ENCODE measurements around the gene PHLPP2.

DNA sequence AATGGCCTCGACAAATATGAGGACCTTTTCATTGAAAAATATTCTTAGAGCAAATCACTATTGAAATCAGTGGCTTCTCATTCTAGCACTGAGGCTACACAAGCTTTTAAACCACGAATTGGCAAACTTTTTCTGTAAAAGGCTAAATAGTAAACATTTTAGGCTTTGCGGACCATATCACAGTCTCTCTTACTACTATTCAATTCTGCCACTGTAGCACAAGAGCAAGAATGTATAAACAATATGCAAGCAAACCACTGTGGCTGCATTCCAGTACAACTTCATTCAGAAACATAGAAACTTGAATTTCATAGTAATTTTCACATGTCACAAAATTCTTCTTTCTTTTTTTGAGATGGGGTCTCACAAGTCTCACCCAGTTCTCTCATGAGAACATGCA lies 49.1 kb downstream of the PHLPP2 start:
- TF ChIP-seq, protein P1, sequence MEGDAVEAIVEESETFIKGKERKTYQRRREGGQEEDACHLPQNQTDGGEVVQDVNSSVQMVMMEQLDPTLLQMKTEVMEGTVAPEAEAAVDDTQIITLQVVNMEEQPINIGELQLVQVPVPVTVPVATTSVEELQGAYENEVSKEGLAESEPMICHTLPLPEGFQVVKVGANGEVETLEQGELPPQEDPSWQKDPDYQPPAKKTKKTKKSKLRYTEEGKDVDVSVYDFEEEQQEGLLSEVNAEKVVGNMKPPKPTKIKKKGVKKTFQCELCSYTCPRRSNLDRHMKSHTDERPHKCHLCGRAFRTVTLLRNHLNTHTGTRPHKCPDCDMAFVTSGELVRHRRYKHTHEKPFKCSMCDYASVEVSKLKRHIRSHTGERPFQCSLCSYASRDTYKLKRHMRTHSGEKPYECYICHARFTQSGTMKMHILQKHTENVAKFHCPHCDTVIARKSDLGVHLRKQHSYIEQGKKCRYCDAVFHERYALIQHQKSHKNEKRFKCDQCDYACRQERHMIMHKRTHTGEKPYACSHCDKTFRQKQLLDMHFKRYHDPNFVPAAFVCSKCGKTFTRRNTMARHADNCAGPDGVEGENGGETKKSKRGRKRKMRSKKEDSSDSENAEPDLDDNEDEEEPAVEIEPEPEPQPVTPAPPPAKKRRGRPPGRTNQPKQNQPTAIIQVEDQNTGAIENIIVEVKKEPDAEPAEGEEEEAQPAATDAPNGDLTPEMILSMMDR (IDR thresholded peaks at IDR 0.05): no peak
- TF ChIP-seq POLR2A (IDR thresholded peaks at IDR 0.05) (no peak), EP300 (IDR thresholded peaks at IDR 0.05) (no peak)
